ENCODE data around the gene PEX19.

DNA sequence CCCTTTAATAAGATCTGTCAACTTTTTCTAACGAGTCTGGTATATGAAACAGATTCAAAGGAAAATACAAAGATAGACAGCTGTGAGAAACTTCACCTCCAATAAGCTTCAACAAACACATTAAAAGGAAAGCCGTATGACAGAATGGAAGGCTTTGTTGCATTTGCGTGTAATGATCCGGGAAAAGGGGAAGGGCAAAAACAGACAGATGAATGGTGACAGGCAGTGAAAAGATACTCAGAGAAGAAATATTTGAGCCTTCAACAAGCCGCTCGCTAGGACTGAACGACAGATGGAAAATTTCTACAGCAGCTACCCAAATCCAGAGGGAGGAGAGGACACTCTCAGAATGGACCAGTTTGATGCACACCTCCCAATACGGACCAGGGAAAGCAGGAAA, 43.3 kb upstream of the PEX19 start:
- TF ChIP-seq REST (IDR thresholded peaks at IDR 0.05; ENCODE audit: low read depth): no peak
- TF ChIP-seq CEBPB (IDR thresholded peaks at IDR 0.05): no peak
- no peak for TF ChIP-seq TCF12 (IDR thresholded peaks at IDR 0.05; ENCODE audit: low read depth)
- no peak for TF ChIP-seq EGR1 (IDR thresholded peaks at IDR 0.05)
